Fibroblast of mammary gland (primary cell): ENCODE data around the gene TMEM38A.

Experiments used
- DNase-seq: peaks from one replicate; pipeline ENCODE4 v3.0.0-alpha.2; 2010; ENCODE audit warnings: low read depth
- H3K4me3 ChIP-seq: 2 replicates; pipeline ENCODE4 v1.5.1; 2011; ENCODE audit warnings: low read depth, mild to moderate bottlenecking, low read length, moderate library complexity; ENCODE audit not compliant: control insufficient read depth
- TF ChIP-seq, protein P1 (sequence below): conservative IDR thresholded peaks from 2 replicates; pipeline ENCODE4 v1.5.1; 2011; ENCODE audit warnings: low read depth, low read length, inconsistent platforms; ENCODE audit not compliant: control insufficient read depth, insufficient read depth

The TMEM38A gene

DNA sequence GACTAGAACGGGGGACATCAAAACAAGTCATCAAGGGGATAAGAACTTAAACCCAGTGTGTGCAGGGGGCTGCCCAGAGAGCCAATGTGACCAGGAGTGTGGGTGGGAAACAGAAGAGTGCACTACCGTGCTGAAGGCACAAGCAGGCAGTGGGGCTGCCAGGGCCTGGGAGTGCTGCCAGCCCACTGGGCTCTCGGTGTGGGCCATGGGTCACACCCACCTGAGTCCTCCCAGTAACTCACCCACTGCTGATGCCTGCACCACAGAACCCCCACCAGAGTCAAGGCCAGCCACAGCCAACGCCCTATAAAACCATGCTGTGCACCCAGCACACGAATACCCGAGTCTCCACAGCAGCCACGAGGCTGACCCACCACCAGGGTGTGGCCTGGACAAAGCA, 41.5 kb upstream of the TMEM38A start:
- TF ChIP-seq, protein P1, sequence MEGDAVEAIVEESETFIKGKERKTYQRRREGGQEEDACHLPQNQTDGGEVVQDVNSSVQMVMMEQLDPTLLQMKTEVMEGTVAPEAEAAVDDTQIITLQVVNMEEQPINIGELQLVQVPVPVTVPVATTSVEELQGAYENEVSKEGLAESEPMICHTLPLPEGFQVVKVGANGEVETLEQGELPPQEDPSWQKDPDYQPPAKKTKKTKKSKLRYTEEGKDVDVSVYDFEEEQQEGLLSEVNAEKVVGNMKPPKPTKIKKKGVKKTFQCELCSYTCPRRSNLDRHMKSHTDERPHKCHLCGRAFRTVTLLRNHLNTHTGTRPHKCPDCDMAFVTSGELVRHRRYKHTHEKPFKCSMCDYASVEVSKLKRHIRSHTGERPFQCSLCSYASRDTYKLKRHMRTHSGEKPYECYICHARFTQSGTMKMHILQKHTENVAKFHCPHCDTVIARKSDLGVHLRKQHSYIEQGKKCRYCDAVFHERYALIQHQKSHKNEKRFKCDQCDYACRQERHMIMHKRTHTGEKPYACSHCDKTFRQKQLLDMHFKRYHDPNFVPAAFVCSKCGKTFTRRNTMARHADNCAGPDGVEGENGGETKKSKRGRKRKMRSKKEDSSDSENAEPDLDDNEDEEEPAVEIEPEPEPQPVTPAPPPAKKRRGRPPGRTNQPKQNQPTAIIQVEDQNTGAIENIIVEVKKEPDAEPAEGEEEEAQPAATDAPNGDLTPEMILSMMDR, result no peak
- DNase-seq, result no peak
- no peak overlapping the region for H3K4me3 ChIP-seq

DNA sequence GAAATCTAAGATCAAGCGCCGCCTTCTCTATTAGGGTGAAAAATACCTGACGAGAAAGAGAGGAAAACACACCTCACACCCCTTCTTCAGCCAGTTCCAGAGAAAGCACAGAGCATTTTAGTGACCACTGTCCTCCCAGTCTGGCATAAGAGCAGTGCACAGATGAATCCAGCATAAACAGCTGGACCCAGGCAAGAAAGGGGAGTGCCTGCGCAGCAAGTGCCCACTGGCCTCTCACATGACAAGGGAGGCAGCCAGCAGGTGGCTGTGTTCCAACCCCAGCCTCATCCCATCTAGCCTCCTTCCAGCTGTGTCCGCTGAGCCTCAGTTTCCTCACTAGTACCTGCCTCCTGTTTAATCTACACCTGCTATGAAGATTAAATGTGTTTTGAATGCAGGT, 40.9 kb upstream of the TMEM38A start:
- TF ChIP-seq, protein P1, result no peak
- no peak overlapping the region for H3K4me3 ChIP-seq
- no peak for DNase-seq

GRCh38 chr19:16620584-16620983, 40.4 kb upstream of the TMEM38A start:
- no peak for DNase-seq
- TF ChIP-seq, protein P1, result no peak
- H3K4me3 ChIP-seq, result no peak overlapping the region

DNA sequence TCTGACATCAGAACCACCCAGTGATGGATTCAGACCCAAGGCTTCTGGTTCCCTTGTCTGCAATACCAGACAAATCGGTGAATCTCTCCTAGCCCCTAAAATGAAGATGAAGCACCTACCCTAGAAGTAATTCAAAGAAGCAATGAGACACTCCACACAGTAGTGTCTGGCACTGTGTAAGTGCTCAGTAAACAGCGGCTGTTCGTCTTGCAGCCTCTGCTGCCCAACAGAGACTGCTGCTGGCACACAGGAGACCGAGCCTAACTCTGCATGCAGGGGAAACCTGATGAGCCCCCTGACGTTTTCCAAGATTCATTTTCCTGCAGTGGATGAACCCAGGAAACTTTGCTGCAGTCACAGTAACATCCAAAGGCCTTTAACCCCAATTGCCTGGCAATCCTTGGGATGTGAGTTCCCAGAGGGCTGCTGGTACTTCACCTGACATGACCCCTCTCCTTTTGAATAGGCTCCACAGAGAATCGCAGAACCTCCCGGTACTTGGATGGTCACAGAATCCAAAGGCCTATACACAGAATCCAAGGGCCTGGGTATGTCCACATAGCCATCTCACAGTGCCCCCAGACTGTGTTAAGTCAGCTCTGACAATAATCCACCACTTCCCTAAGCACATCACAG, 39.7 kb upstream of the TMEM38A start:
- no peak overlapping the region for H3K4me3 ChIP-seq
- TF ChIP-seq, protein P1, result no peak
- DNase-seq, result no peak

DNA sequence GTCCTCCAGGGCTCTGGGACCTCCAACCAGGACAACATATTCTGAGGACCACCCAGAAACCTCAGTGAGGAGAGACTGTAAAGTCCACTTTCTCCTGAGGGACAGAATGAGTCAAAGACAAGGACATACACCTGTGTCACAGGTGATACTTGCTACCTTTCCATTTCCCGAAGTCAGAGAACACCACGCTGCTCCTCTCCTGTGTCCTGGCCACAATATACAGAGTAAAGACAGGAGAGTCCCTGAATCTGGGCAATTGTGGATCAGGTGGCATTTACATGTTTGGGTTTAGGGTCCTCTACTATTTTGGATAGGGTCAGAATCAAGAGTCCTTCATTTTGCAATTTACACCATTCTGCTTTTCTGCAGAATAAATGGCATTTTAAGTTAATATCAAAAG, 37.9 kb upstream of the TMEM38A start:
- no peak overlapping the region for H3K4me3 ChIP-seq
- DNase-seq, result no peak
- TF ChIP-seq, protein P1, result no peak

- H3K4me3 ChIP-seq, result no peak overlapping the region
- DNase-seq, result no peak
- TF ChIP-seq, protein P1, result no peak
Measured at GRCh38 chr19:16623576-16623975, 37.4 kb upstream of the TMEM38A start.

DNA sequence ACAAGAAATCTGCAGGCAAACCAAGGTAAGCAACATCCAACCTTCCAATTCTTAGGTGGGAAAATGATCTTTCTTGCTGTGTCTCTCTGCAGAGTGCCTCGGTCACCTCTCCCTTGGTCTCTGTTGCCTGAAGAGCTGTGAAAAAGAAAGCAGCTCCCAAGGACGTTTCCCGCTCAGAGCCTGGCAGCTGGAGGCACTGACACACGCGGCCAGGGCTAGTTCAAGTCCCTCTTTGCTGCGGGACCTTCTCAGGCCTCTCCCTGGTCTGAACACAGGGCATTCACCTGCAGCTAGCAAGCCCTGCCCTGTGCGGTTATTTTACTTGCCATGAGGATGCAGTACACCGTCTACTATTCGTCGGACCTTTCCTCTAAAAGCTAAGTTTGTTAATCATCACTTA, 36.7 kb upstream of the TMEM38A start:
- no peak for DNase-seq
- no peak overlapping the region for H3K4me3 ChIP-seq
- TF ChIP-seq, protein P1, result no peak
